Hypothalamus (tissue), 51 donors: Measurements from ENCODE around the gene PLCD4.

Experiments
- DNase-seq, 51 donors: peaks; one replicate each; lab custom pipeline; 2025; lab: John Stamatoyannopoulos, UW

Gene PLCD4

GRCh38 chr2:218662377-218662776, 54.7 kb downstream of the PLCD4 start:
- no peak for DNase-seq

GRCh38 chr2:218662827-218663226, 55.1 kb downstream of the PLCD4 start:
- DNase-seq: no peak

DNA sequence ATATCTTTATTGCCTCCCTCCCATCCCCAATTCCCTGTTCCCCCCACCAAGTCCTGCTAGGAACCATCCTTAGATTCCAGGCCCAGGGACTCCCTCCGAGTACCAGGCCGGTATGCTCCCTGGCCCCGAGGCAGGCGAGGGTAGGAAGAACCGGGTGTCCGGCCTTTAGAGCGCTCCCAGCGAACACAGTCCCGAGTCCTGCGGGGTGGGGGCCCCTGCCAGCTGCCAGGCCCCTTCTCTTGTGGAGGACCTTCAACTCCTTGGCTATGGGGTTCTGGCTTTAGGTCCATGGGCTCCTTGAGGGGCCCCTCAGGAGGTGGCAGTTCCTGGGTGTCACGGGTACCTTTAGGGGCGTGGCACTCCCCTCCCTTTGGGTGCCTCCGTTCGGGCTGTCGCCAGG, 56.2 kb downstream of the PLCD4 start:
- no peak for DNase-seq

DNA sequence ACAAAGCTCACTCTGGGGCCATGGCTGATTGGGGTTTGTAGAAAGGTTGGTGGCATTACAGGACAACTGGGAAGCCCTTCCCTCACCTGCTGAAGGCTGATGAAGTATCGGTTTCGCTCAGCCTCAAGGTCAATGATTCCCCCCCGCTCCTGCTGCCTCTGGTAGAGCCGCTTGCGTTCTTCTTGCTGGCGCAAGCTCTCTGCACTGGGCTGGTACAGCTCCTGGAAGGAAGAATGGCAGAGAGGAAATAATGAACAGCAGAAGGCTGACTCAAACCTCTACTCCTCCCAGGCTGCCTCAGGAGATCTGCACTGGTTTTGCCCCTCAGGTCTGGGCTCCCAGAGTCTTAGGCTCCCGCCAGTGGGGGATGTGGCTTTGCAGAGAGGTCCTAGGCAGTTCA, 57.0 kb downstream of the PLCD4 start:
- no peak for DNase-seq

- DNase-seq: no peak
Measured at GRCh38 chr2:218671097-218671653, 63.5 kb downstream of the PLCD4 start.

- peak; percentile 24 to 94 (median 81) for DNase-seq
Measured at GRCh38 chr2:218671654-218672566, 64.2 kb downstream of the PLCD4 start, which contains the start of the genes RNF25 and STK36. Gene RNF25 (minus strand): TSS chr2:218672002. CDS start chr2:218671970, 32 bp downstream. Gene STK36 (plus strand): TSS chr2:218672086. CDS start chr2:218672830, 744 bp downstream.

GRCh38 chr2:218679119-218679518, 71.4 kb downstream of the PLCD4 start:
- no peak for DNase-seq

- DNase-seq: no peak
Measured at GRCh38 chr2:218680061-218680460, 72.4 kb downstream of the PLCD4 start.
